A549 (cell line): Measurements from ENCODE around the gene RGS14. TPM values are rescaled to one million over a fixed set of nuclear protein-coding genes. Genes with fewer than 3 reads are reported as not detected.

ENCODE experiments used
- ATAC-seq, 2 experiments: fragments of 200-7000 bp in 1 of 2; fragments of >200 bp in 1 of 2; cut with Nextera tagmentation in 1 of 2; cut with Tn5 transposase in 1 of 2; 3 replicates each; pipeline versions ENCODE4 v1.8.0 to v1.9.1; 2018 to 2020; ENCODE audit warnings: mild to moderate bottlenecking in 1 of 2, moderate library complexity in 1 of 2
- CTCF ChIA-PET: fragments of 300-600 bp; sonication (Branson Sonifier 250); formaldehyde crosslinking; extraction: SDS; loops from one replicate; lab custom pipeline; 2021; ENCODE audit warnings: antibody characterized with exemption, inconsistent platforms; lab: Yijun Ruan, JAX
- POLR2A ChIA-PET: fragments of 350-600 bp; formaldehyde crosslinking; extraction: SDS; loops from one replicate; lab custom pipeline; 2021; ENCODE audit warnings: antibody characterized with exemption, inconsistent platforms; lab: Yijun Ruan, JAX
- DNase-seq, 2 experiments: peaks; one replicate each; pipeline versions ENCODE4 v3.0.0 to v3.0.0-alpha.2; 2011 to 2016; ENCODE audit warnings: low read depth in 1 of 2, low spot score in 1 of 2
- FAIRE-seq: peaks from 2 replicates; lab custom pipeline; 2011; peaks lifted over from hg19 to GRCh38; lab: Jason Lieb, UNC
- H3K27ac ChIP-seq, 2 experiments: fragments of >200 bp; sonication (Bioruptor Twin); formaldehyde crosslinking; 3 replicates each; pipeline ENCODE4 v1.5.1; 2016 to 2017
- H3K4me1 ChIP-seq: fragments of >200 bp; sonication (Bioruptor Twin); formaldehyde crosslinking; 3 replicates; pipeline ENCODE4 v1.6.1; 2016
- H3K4me2 ChIP-seq: fragments of >200 bp; sonication (Bioruptor Twin); formaldehyde crosslinking; 3 replicates; pipeline ENCODE4 v1.6.1; 2016
- H3K4me3 ChIP-seq: fragments of >200 bp; sonication (Bioruptor Twin); formaldehyde crosslinking; 3 replicates; pipeline ENCODE4 v1.5.1; 2016
- H3K9me3 ChIP-seq: fragments of >200 bp; sonication (Bioruptor Twin); formaldehyde crosslinking; 3 replicates; pipeline ENCODE4 v1.6.1; 2016
- CEBPB ChIP-seq, 2 experiments: fragments of >200 bp in 1 of 2; sonication (Bioruptor Twin) in 1 of 2; formaldehyde crosslinking in 1 of 2; IDR thresholded peaks; 2 replicates each; pipeline ENCODE4 v1.6.1; 2012 to 2016
- EHF ChIP-seq: fragments of 250-450 bp; sonication (Bioruptor Pico); IDR thresholded peaks from 2 replicates; pipeline ENCODE4 v1.5.0; 2020; ENCODE audit warnings: mild to moderate bottlenecking
- ESRRA ChIP-seq: fragments of 150-350 bp; IDR thresholded peaks from 2 replicates; pipeline ENCODE4 v1.6.1; 2014; ENCODE audit warnings: mild to moderate bottlenecking, low read length, borderline replicate concordance
- HEYL ChIP-seq: fragments of 250-450 bp; sonication (Bioruptor Pico); IDR thresholded peaks from 2 replicates; pipeline ENCODE4 v1.8.0; 2021; ENCODE audit warnings: mild to moderate bottlenecking, moderate library complexity
- HOXB5 ChIP-seq: fragments of 250-450 bp; sonication (Bioruptor Pico); IDR thresholded peaks from 2 replicates; pipeline ENCODE4 v1.5.0; 2020; ENCODE audit warnings: mild to moderate bottlenecking, moderate library complexity
- JUN ChIP-seq, 2 experiments: fragments of >200 bp; sonication (Bioruptor Twin); formaldehyde crosslinking; IDR thresholded peaks; 2 replicates in 1 of 2; 3 replicates in 1 of 2; pipeline ENCODE4 v1.6.1; 2016 to 2017
- KDM1A ChIP-seq: fragments of 200-600 bp; sonication (generic); IDR thresholded peaks from 2 replicates; pipeline ENCODE4 v1.6.1; 2016; ENCODE audit warnings: low read depth, mild to moderate bottlenecking
- MAFK ChIP-seq: fragments of 450-650 bp; IDR thresholded peaks from 2 replicates; pipeline ENCODE4 v1.6.1; 2014; ENCODE audit not compliant: partially characterized antibody
- MAX ChIP-seq: IDR thresholded peaks from 2 replicates; pipeline ENCODE4 v1.6.1; 2012
- MAZ ChIP-seq: fragments of 150-350 bp; IDR thresholded peaks from 2 replicates; pipeline ENCODE4 v1.6.1; 2014; ENCODE audit warnings: antibody characterized with exemption, low read depth, low read length, borderline replicate concordance
- NPAS2 ChIP-seq: fragments of 250-450 bp; sonication (Bioruptor Pico); IDR thresholded peaks from 2 replicates; pipeline ENCODE4 v1.8.0; 2022; ENCODE audit warnings: mild to moderate bottlenecking, moderate library complexity, borderline replicate concordance
- NR3C1 ChIP-seq: fragments of >200 bp; sonication (Bioruptor Twin); formaldehyde crosslinking; IDR thresholded peaks from 3 replicates; pipeline ENCODE4 v1.6.1; 2017
- PBX3 ChIP-seq: IDR thresholded peaks from 2 replicates; pipeline ENCODE4 v1.6.1; 2012
- POLR2A ChIP-seq: IDR thresholded peaks from 2 replicates; pipeline ENCODE4 v1.6.1; 2012; ENCODE audit warnings: mild to moderate bottlenecking, low read length
- POLR2AphosphoS2 ChIP-seq: conservative IDR thresholded peaks from 2 replicates; pipeline ENCODE4 v1.6.1; 2012; ENCODE audit warnings: low read length, improper control_type of control experiment, inconsistent platforms
- RCOR1 ChIP-seq: fragments of 150-350 bp; IDR thresholded peaks from 2 replicates; pipeline ENCODE4 v1.6.1; 2014; ENCODE audit warnings: antibody characterized with exemption, low read length, low read depth
- REST ChIP-seq: fragments of 200-600 bp; sonication (generic); IDR thresholded peaks from 2 replicates; pipeline ENCODE4 v1.6.1; 2016; ENCODE audit warnings: antibody characterized with exemption, mild to moderate bottlenecking, moderate library complexity
- RFX5 ChIP-seq: fragments of 450-650 bp; IDR thresholded peaks from 2 replicates; pipeline ENCODE4 v1.7.1; 2014; ENCODE audit warnings: antibody characterized with exemption, mild to moderate bottlenecking, moderate library complexity
- SMC3 ChIP-seq: fragments of >200 bp; sonication (Bioruptor Twin); formaldehyde crosslinking; IDR thresholded peaks from 3 replicates; pipeline ENCODE4 v1.6.1; 2018; ENCODE audit warnings: inconsistent platforms
- TFCP2L1 ChIP-seq: fragments of 250-450 bp; sonication (Bioruptor Pico); IDR thresholded peaks from 2 replicates; pipeline ENCODE4 v1.5.0; 2021; ENCODE audit warnings: mild to moderate bottlenecking
- TP53 ChIP-seq: fragments of 250-450 bp; sonication (Bioruptor Pico); IDR thresholded peaks from 2 replicates; pipeline ENCODE4 v1.5.0; 2021; ENCODE audit warnings: mild to moderate bottlenecking, moderate library complexity
- ZSCAN20 ChIP-seq: fragments of 250-450 bp; sonication (Bioruptor Pico); IDR thresholded peaks from 2 replicates; pipeline ENCODE4 v1.8.0; 2022; ENCODE audit warnings: mild to moderate bottlenecking, moderate library complexity
- WGBS: methylation state at CpG from one replicate; pipeline ENCODE4 v1.1.6; 2017; ENCODE audit errors: missing lambda C conversion rate; 5-methylcytosine and 5-hydroxymethylcytosine counted together
- polyA plus RNA-seq, 4 experiments: library from polyadenylated mRNA; depleted of rRNA in 3 of 4; stranded (reverse); fragments of >200 nt; fragmentation: RNase III in 1 of 4; extraction: RNeasy Plus Mini Kit Qiagen cat#74134 plus additional on column Dnase treatment in 1 of 4; gene quantifications; 2 replicates in 3 of 4; 3 replicates in 1 of 4; pipeline ENCODE4 v1.2.3, GENCODE V29; 2011 to 2017
- TF ChIP-seq, protein P1 (sequence below): fragments of 250-450 bp; sonication (Bioruptor Pico); IDR thresholded peaks from 2 replicates; pipeline ENCODE4 v1.5.0; 2020; ENCODE audit warnings: low read depth, mild to moderate bottlenecking, moderate library complexity
- TF ChIP-seq, protein P2 (sequence below): IDR thresholded peaks from 2 replicates; pipeline ENCODE4 v1.6.1; 2012; ENCODE audit warnings: low read depth, borderline replicate concordance
- TF ChIP-seq, protein P3 (sequence below): fragments of >200 bp; sonication (Bioruptor Twin); formaldehyde crosslinking; IDR thresholded peaks from 3 replicates; pipeline ENCODE4 v1.5.1; 2016
- TF ChIP-seq, protein P4 (sequence below): fragments of >200 bp; sonication (Bioruptor Twin); formaldehyde crosslinking; IDR thresholded peaks from 3 replicates; pipeline ENCODE4 v1.6.1; 2016

Gene RGS14
- polyA plus RNA-seq, 2 of the 4 experiments (the other 2 are of a cell fraction), result 3.9 to 8.4 TPM

GRCh38 chr5:177396078-177396477, 38.4 kb downstream of the RGS14 start:
- no peak for ATAC-seq
- CTCF ChIA-PET, result interaction anchor here (18.1 to 43.1 kb wide), 3 partner anchors 2 to 52 kb away, joined by 359 to 1107 read pairs (median 1107); partner anchors contain the start of genes F12, PFN3, PRR7 and SLC34A1
- no peaks in the 10 kb centered on the region for H3K9me3 ChIP-seq

GRCh38 chr5:177396807-177397206, 39.1 kb downstream of the RGS14 start:
- POLR2A ChIA-PET, result no interaction called here
- no peak for DNase-seq
- Histone ChIP-seq H3K4me1 (no peaks in the 10 kb centered on the region; the same call in 2 of the 3 replicates), H3K9me3 (no peaks in the 10 kb centered on the region), H3K4me2 (no peak overlapping the region), H3K4me3 (no peak overlapping the region), H3K27ac (no peak overlapping the region)
- ATAC-seq, result 0 out of 6 replicates have a peak, but pooled peaks of 1 of the 2 experiments have one; percentile 7
- FAIRE-seq, result no peak
- 43% methylated on average over 5 of the region's 10 CpGs for WGBS
- no peak for TF ChIP-seq MAZ
- no peak for TF ChIP-seq MAX
- TF ChIP-seq, protein P1, sequence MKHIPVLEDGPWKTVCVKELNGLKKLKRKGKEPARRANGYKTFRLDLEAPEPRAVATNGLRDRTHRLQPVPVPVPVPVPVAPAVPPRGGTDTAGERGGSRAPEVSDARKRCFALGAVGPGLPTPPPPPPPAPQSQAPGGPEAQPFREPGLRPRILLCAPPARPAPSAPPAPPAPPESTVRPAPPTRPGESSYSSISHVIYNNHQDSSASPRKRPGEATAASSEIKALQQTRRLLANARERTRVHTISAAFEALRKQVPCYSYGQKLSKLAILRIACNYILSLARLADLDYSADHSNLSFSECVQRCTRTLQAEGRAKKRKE (CRISPR knock-in tag), result no peak
- no peak for TF ChIP-seq POLR2AphosphoS2
- no peak for TF ChIP-seq SMC3
- TF ChIP-seq ZSCAN20 (CRISPR knock-in tag), result no peak
- TF ChIP-seq MAFK, result no peak
- no peak for TF ChIP-seq EHF (CRISPR knock-in tag)
- no peak for TF ChIP-seq RCOR1
- no peak for TF ChIP-seq POLR2A
- TF ChIP-seq ESRRA, result no peak
- no peak for TF ChIP-seq NR3C1
- TF ChIP-seq REST, result no peak
- TF ChIP-seq PBX3, result no peak
- no peak for TF ChIP-seq CEBPB (IDR thresholded peaks at IDR 0.05)
- TF ChIP-seq, protein P2, sequence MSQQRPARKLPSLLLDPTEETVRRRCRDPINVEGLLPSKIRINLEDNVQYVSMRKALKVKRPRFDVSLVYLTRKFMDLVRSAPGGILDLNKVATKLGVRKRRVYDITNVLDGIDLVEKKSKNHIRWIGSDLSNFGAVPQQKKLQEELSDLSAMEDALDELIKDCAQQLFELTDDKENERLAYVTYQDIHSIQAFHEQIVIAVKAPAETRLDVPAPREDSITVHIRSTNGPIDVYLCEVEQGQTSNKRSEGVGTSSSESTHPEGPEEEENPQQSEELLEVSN, result no peak
- TF ChIP-seq KDM1A, result no peak
- CTCF ChIA-PET, result interaction anchor here (1.4 to 43.1 kb wide), 3 partner anchors 17 to 104 kb away, joined by 3 to 1107 read pairs (median 359); partner anchors contain the start of genes PRR7 and SLC34A1

More at GRCh38 chr5:177396078-177396477, 38.4 kb downstream of the RGS14 start:
- no peak overlapping the region for H3K4me2 ChIP-seq
- H3K4me1 ChIP-seq, result no peaks in the 10 kb centered on the region
- TF ChIP-seq HEYL (no peak), MAZ (no peak), KDM1A (no peak), RFX5 (no peak), HOXB5 (CRISPR knock-in tag) (no peak), JUN (IDR thresholded peaks at IDR 0.05) (no peak), POLR2A (no peak), EHF (CRISPR knock-in tag) (no peak), TFCP2L1 (CRISPR knock-in tag) (no peak), TP53 (CRISPR knock-in tag) (no peak), SMC3 (no peak), CEBPB (IDR thresholded peaks at IDR 0.05) (no peak), NPAS2 (CRISPR knock-in tag) (no peak), NR3C1 (no peak)
- TF ChIP-seq, protein P3, sequence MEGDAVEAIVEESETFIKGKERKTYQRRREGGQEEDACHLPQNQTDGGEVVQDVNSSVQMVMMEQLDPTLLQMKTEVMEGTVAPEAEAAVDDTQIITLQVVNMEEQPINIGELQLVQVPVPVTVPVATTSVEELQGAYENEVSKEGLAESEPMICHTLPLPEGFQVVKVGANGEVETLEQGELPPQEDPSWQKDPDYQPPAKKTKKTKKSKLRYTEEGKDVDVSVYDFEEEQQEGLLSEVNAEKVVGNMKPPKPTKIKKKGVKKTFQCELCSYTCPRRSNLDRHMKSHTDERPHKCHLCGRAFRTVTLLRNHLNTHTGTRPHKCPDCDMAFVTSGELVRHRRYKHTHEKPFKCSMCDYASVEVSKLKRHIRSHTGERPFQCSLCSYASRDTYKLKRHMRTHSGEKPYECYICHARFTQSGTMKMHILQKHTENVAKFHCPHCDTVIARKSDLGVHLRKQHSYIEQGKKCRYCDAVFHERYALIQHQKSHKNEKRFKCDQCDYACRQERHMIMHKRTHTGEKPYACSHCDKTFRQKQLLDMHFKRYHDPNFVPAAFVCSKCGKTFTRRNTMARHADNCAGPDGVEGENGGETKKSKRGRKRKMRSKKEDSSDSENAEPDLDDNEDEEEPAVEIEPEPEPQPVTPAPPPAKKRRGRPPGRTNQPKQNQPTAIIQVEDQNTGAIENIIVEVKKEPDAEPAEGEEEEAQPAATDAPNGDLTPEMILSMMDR, result no peak
- TF ChIP-seq, protein P2, result no peak
- TF ChIP-seq, protein P4, sequence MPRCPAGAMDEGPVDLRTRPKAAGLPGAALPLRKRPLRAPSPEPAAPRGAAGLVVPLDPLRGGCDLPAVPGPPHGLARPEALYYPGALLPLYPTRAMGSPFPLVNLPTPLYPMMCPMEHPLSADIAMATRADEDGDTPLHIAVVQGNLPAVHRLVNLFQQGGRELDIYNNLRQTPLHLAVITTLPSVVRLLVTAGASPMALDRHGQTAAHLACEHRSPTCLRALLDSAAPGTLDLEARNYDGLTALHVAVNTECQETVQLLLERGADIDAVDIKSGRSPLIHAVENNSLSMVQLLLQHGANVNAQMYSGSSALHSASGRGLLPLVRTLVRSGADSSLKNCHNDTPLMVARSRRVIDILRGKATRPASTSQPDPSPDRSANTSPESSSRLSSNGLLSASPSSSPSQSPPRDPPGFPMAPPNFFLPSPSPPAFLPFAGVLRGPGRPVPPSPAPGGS, result no peak
- FAIRE-seq (no peak), DNase-seq (no peak)
- POLR2A ChIA-PET, result no interaction called here
- WGBS, result 65% methylated on average over 4 of the region's 8 CpGs
- no peak overlapping the region for H3K27ac ChIP-seq
- no peak overlapping the region for H3K4me3 ChIP-seq
